NCI-H187 treated with DMSO at 0.1 percent for 48 hours (cell line): ENCODE results near the gene SHC4.

Experiments
- DNase-seq: peaks from one replicate; lab custom pipeline; 2025; lab: John Stamatoyannopoulos, UW

SHC4 gene

GRCh38 chr15:48967336-48967735 is 3.6 kb upstream of the SHC4 start:
- DNase-seq = no peak

GRCh38 chr15:48966595-48967301 is 3.0 kb upstream of the SHC4 start:
- DNase-seq = no peak

- DNase-seq = no peak
Measured at GRCh38 chr15:48965972-48966371, 2.3 kb upstream of the SHC4 start.

- DNase-seq = no peak
Measured at GRCh38 chr15:48964898-48965297, 1.2 kb upstream of the SHC4 start.

DNA sequence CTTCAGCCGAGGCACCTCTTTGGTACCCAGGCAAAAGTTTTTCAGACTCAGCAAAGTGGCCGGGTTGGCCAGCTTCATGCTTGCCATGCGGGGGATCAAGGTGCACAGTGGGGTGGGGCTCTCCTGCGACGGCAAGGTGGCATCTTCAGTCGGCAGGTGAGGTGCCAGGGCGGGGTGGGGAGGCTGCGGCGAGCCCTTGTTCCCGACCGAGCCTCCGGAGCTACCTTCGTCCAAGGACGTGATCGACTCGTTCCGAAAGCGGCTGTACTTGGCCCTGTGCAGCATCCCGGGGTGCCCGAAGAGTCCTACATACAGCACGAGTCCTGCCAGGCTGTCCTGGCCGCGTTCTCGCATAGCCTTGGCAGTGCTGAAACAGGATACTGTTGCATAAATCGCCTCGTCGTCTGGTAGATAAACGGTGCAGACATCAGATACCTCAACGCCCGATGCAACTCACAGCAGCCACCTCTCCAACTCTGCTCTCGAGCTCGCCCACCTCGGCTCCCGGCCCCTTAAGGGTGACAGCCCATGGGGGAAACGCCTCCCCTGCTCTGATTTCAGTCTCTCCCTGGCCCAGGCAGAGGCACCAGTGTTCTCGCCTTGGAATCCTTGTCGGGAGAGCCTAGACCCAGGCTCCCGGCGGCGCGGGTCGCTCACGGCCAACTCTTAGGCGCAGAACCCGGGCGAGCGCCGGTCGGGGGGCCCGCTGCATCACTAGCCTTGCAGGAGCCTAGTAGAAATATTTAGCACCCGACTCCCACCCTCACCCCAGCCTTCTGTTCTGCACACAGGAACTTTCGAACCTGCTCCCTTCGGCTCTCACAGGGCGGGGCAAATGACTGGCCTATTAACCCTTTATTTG is 826 bp downstream of the SHC4 start:
- DNase-seq = no peak

- DNase-seq = no peak
Measured at GRCh38 chr15:48955967-48956366, 7.8 kb downstream of the SHC4 start.

GRCh38 chr15:48955370-48955769 is 8.3 kb downstream of the SHC4 start:
- no peak for DNase-seq

DNA sequence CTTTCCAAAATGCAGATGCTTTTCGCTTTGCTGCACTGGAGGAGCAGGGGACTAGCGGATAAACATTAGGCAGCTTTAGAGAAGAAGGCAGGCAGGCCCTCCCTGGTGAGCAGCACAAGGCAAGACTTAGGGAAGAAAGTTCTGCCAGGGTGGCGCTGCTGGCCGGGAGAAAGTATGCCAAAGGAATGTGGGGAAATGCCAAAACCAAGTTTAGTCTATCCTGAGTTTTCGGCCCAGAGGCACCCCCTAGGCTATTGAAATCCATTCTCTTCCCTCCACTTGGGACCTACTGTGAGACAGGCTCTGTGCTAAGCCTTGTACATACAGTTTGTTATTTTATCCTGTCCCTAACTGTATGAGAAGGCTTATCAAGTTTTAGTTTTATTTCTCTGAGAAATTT is 9.2 kb downstream of the SHC4 start:
- no peak for DNase-seq

DNA sequence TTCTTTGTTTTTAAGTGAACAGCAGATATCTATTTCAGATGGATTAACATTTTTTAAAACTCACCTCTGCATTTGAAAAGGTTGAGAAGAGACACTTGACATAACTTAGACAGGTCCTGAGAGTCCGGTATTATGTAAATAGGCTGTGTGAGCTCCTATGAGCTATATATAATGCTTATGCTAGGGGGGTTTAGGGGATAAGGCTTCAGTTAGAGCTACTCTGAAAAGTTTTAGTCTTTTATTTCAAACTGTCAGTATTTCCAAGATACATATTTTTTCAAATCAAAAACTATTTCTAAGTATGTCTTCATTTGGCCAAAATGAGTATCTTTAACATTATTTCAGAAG is 16.9 kb downstream of the SHC4 start:
- no peak for DNase-seq

- no peak for DNase-seq
Measured at GRCh38 chr15:48946074-48946839, 17.5 kb downstream of the SHC4 start.

GRCh38 chr15:48945386-48945785 is 18.3 kb downstream of the SHC4 start:
- DNase-seq = no peak

DNA sequence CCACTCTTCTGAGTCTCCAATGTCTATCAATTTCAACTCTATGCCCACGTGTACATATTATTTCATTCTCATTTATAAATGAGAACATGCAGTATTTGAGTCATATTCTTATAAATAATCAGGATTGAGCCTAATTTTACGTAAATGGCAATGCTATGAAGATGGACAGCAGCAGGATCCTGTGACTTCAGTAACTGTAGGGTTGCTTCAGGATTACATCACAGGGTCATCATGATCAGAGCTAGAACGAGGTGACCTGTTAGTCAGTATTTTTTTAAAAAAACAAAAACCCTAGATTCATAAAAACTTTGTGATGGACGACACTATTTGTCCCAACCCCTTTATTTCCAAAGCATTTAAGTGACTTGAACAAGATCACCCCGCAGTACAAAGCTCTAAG is 21.8 kb downstream of the SHC4 start:
- DNase-seq = no peak

DNA sequence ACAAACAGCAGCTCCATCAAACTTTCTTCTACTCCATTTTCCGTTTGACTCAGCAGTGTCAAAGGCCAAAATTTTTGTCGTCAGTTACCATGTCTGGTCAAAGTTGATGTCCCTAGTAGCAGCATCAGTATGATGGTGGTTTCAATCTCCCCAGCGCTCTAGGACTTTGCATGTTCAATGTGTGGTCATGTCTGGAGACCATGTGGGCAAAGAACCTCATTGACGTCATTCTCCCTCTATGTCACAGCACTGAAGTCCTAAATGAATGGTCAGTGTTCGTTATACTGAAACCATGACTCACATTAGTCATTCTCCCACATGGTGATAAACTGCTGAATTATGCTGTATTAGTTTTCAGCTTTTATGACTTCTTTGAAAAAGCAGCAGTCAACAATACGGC is 23.2 kb downstream of the SHC4 start:
- DNase-seq = no peak

DNA sequence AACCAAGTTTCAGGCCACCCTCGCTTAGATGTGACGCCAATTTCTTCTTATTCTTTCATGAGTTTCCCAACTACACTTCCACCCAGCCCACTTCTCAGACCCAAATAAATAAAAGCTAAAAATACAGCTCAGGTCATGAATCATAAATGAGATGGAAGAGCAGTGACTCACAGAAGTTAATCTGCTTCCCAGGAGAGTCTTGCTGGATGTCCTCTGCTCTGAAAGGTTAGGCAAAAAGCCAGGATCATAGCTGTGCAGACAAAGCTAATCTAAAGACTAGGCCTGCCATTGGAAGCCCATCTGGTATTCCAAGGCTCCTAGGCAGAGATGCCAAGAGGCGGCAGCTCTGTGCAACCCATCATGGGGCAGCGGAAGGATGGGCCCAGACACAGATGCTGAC is 24.1 kb downstream of the SHC4 start:
- no peak for DNase-seq

DNA sequence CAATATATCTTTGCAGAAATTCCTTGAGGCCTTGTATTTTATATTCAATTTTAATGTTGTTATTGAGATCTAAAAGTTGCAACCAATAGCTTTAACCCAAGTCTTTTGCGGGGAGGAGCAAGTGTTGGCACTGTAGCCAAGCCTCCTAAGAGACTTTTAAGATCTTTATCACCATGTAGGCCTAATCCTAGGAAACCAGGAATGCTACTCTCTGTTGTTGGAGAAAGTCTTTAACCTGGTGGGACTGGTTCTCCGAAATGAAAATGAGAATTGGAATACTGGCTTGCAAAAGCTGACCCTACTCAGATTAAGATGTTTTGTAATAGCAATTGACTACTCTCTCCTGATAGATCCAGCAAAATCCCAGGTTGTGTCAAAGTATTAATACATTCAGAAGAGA is 25.8 kb downstream of the SHC4 start:
- DNase-seq = no peak

GRCh38 chr15:48936666-48937065 is 27.1 kb downstream of the SHC4 start:
- DNase-seq = no peak

- DNase-seq = no peak
Measured at GRCh38 chr15:48935236-48935635, 28.5 kb downstream of the SHC4 start.

DNA sequence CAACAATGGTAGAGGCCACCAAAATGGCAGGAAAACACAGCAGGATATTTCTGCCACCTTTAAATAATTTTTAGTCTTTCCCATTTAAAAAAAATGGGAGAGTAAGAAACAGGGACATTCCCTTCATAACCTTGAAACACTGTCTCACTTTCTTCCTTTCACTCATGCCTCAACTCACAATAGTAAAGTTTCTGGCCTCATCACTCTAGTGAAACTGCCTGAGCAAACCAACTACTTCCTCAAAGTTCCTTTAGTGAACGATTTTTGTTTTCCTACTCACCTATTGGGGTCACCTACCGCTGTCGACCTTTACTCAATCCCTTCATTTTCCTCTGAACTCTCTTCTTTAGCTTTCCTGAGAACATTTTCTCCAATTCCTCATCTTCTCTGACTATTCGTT is 33.0 kb downstream of the SHC4 start:
- no peak for DNase-seq

- no peak for DNase-seq
Measured at GRCh38 chr15:48929661-48930060, 34.1 kb downstream of the SHC4 start.

DNA sequence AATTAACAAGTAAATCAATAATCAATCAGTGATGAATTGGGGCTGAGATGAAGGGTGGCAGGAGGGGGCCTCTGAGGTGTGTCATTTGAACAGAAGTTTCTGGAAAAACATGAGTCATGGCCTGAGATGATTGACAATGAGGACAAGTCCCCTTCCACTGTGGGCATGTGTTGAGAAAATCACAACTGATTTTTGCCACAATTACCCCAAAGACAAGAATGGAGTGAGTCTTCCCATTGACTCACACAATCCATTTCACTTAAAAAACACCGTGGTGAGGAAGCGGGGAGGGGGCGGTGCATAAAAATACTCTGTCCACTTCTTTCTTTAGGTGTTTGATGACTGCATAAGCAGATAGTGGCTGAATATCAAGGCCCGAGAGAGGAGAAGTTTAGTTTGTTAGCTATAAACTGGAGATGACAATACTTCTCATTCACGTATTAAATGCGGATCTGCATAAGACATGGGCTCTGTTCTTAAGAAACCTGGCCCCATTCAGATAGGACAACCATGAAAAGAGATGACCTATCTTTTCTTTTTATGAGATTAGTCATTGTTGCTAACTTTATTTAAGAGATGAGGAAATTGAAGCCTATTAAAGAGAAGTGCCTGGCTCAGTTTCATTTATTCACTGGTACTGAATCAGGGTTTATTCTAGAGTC is 34.7 kb downstream of the SHC4 start:
- DNase-seq = no peak

- no peak for DNase-seq
Measured at GRCh38 chr15:48925714-48926223, 38.0 kb downstream of the SHC4 start.
